ENCODE measurements around the gene SCUBE2. TPM values are rescaled to one million over a fixed set of nuclear protein-coding genes. Genes with fewer than 3 reads are reported as not detected.

The SCUBE2 gene
- total and polyA plus RNA-seq, 7 donors: 1.2 to 4.3 (median 1.7) TPM

- H3K4me3 ChIP-seq: no peak overlapping the region
- no peaks in the 10 kb centered on the region for H3K4me1 ChIP-seq
- no peaks in the 10 kb centered on the region for H3K36me3 ChIP-seq (ENCODE audit: insufficient read depth in 1 of 2, low read depth in 1 of 2)
- intact Hi-C loops (cut with DNase I): loop anchor here in 1 of 2 donors (5.0 kb wide), 1 partner anchor 38 kb away; no protein-coding TSS in a partner anchor
- ATAC-seq (no peak), DNase-seq (no peak)
- WGBS, 3 donors: 59 to 81% (median 70%) methylated on average over 6 of the region's 6 CpGs
- no peaks in the 10 kb centered on the region for H3K9me3 ChIP-seq
- peaks cover 0 to 32% (median 2%) of the 10 kb centered on the region in 3 donors for H3K27me3 ChIP-seq (ENCODE audit: insufficient read depth in 3 of 3, low read length in 2 of 3)
- TF ChIP-seq CTCF (IDR thresholded peaks at IDR 0.05): no peak
- H3K27ac ChIP-seq: no peak overlapping the region
These were observed 1.8 kb downstream of the SCUBE2 start for GRCh38 chr11:9089636-9090035.

- Histone ChIP-seq H3K27me3 (ENCODE audit: insufficient read depth in 3 of 3, low read length in 2 of 3) (peaks cover 0 to 32% (median 2%) of the 10 kb centered on the region in 3 donors), H3K27ac (no peak overlapping the region), H3K9me3 (no peaks in the 10 kb centered on the region), H3K36me3 (ENCODE audit: insufficient read depth in 1 of 2, low read depth in 1 of 2) (no peaks in the 10 kb centered on the region), H3K4me1 (no peaks in the 10 kb centered on the region), H3K4me3 (no peak overlapping the region)
- DNase-seq: no peak
- ATAC-seq: no peak
- intact Hi-C loops (cut with DNase I): no loop called here
- WGBS, 3 donors: 24 to 45% (median 42%) methylated on average over 3 of the region's 3 CpGs
- no peak for TF ChIP-seq CTCF (IDR thresholded peaks at IDR 0.05)
These were observed 2.3 kb downstream of the SCUBE2 start for GRCh38 chr11:9089061-9089460.

GRCh38 chr11:9082575-9082974 lies 8.8 kb downstream of the SCUBE2 start:
- WGBS, 3 donors: 93 to 97% (median 95%) methylated on average over 4 of the region's 4 CpGs
- Histone ChIP-seq H3K27me3 (ENCODE audit: insufficient read depth in 3 of 3, low read length in 2 of 3) (no peaks in the 10 kb centered on the region), H3K27ac (no peak overlapping the region), H3K9me3 (no peaks in the 10 kb centered on the region), H3K36me3 (ENCODE audit: insufficient read depth in 1 of 2, low read depth in 1 of 2) (no peaks in the 10 kb centered on the region), H3K4me3 (no peak overlapping the region), H3K4me1 (no peaks in the 10 kb centered on the region)
- no peak for TF ChIP-seq CTCF (IDR thresholded peaks at IDR 0.05)
- intact Hi-C loops (cut with DNase I): no loop called here
- ATAC-seq (no peak), DNase-seq (no peak)

- intact Hi-C loops (cut with DNase I): no loop called here
- no peaks in the 10 kb centered on the region for H3K4me1 ChIP-seq
- no peak overlapping the region for H3K4me3 ChIP-seq
- 85 to 98% (median 90%) methylated on average over 1 of the region's 1 CpG for WGBS, 3 donors
- no peak for ATAC-seq
- no peaks in the 10 kb centered on the region for H3K36me3 ChIP-seq (ENCODE audit: insufficient read depth in 1 of 2, low read depth in 1 of 2)
- no peaks in the 10 kb centered on the region for H3K9me3 ChIP-seq
- no peaks in the 10 kb centered on the region for H3K27me3 ChIP-seq (ENCODE audit: insufficient read depth in 3 of 3, low read length in 2 of 3)
- no peak for DNase-seq
- no peak for TF ChIP-seq CTCF (IDR thresholded peaks at IDR 0.05)
- H3K27ac ChIP-seq: no peak overlapping the region
These were observed 10.2 kb downstream of the SCUBE2 start for GRCh38 chr11:9081153-9081552.
